OCI-LY7 (cell line): ENCODE results near the gene DOCK7. TPM values are rescaled to one million over a fixed set of nuclear protein-coding genes. Genes with fewer than 3 reads are reported as not detected.
A peak's percentile ranks its signal among the peaks of the same experiment; 100 is the strongest.

ENCODE experiments used
- BruUV-seq: library from RNA; stranded (reverse); fragments of 400-500 nt; replicated peaks from 2 replicates; lab custom pipeline; 2021; lab: Mats Ljungman, UMichigan
- CTCF ChIA-PET: fragments of 300-600 bp; sonication (Branson Sonifier 250); formaldehyde crosslinking; loops from one replicate; lab custom pipeline; 2022; ENCODE audit warnings: antibody characterized with exemption; ENCODE audit not compliant: unreplicated experiment; lab: Charles Lee
- POLR2A ChIA-PET: fragments of 300-600 bp; sonication (Branson Sonifier 250); formaldehyde crosslinking; loops from one replicate; lab custom pipeline; 2022; ENCODE audit warnings: antibody characterized with exemption; lab: Charles Lee
- DNase-seq: peaks from one replicate; pipeline ENCODE4 v3.0.0-alpha.2; 2015; ENCODE audit warnings: low spot score
- H2AFZ ChIP-seq: fragments of 200-600 bp; sonication (generic), shearing (Covaris generic); 2 replicates; pipeline ENCODE4 v1.6.1; 2014; ENCODE audit warnings: mild to moderate bottlenecking, antibody characterized with exemption, low read length, moderate library complexity
- H3K27ac ChIP-seq: fragments of 200-600 bp; sonication (generic); 2 replicates; pipeline ENCODE4 v1.5.1; 2014; ENCODE audit warnings: mixed run types, low read depth, mild to moderate bottlenecking, moderate library complexity, low read length, inconsistent platforms; ENCODE audit not compliant: poor library complexity, severe bottlenecking
- H3K36me3 ChIP-seq: fragments of 200-600 bp; sonication (generic); 2 replicates; pipeline ENCODE4 v1.6.1; 2014; ENCODE audit warnings: mild to moderate bottlenecking, antibody characterized with exemption, low read length, moderate library complexity, mixed read lengths; ENCODE audit not compliant: insufficient read depth
- H3K4me1 ChIP-seq: fragments of 200-600 bp; sonication (generic); 2 replicates; pipeline ENCODE4 v1.5.1; 2014; ENCODE audit warnings: mild to moderate bottlenecking, low read length; ENCODE audit not compliant: insufficient read depth, poor library complexity, severe bottlenecking
- H3K4me2 ChIP-seq: fragments of 200-600 bp; sonication (generic); 2 replicates; pipeline ENCODE4 v1.6.1; 2014; ENCODE audit warnings: mild to moderate bottlenecking, low read length
- H3K4me3 ChIP-seq: fragments of 200-600 bp; sonication (generic); 2 replicates; pipeline ENCODE4 v1.5.1; 2014; ENCODE audit warnings: mild to moderate bottlenecking, low read depth, low read length; ENCODE audit not compliant: poor library complexity, severe bottlenecking
- H3K79me2 ChIP-seq: fragments of 200-600 bp; sonication (generic); 2 replicates; pipeline ENCODE4 v1.6.1; 2016; ENCODE audit warnings: low read depth, mild to moderate bottlenecking, low read length, moderate library complexity, mixed read lengths; ENCODE audit not compliant: insufficient read depth
- H3K9me2 ChIP-seq: fragments of 200-600 bp; sonication (generic); 2 replicates; pipeline ENCODE4 v1.6.1; 2016; ENCODE audit warnings: mild to moderate bottlenecking, low read length, mixed read lengths; ENCODE audit not compliant: insufficient read depth
- H3K9me3 ChIP-seq: fragments of 200-600 bp; sonication (generic); 2 replicates; pipeline ENCODE4 v1.6.1; 2014; ENCODE audit warnings: mild to moderate bottlenecking, mixed run types, low read length, mixed read lengths
- H4K20me1 ChIP-seq: fragments of 200-600 bp; sonication (generic); 2 replicates; pipeline ENCODE4 v1.6.1; 2014; ENCODE audit warnings: mild to moderate bottlenecking, antibody characterized with exemption, low read length, moderate library complexity, mixed read lengths; ENCODE audit not compliant: insufficient read depth
- CTCF ChIP-seq: fragments of 200-600 bp; sonication (generic); conservative IDR thresholded peaks from 2 replicates; pipeline ENCODE4 v1.5.1; 2014; ENCODE audit warnings: mild to moderate bottlenecking, antibody characterized with exemption, low read length, moderate library complexity, mixed read lengths
- EZH2phosphoT487 ChIP-seq: fragments of 200-600 bp; sonication (generic); IDR thresholded peaks from 2 replicates; pipeline ENCODE4 v1.6.1; 2018; ENCODE audit warnings: low read depth, borderline replicate concordance, mild to moderate bottlenecking, mixed run types, antibody characterized with exemption, low read length, moderate library complexity, mixed read lengths
- intact Hi-C: fragments of 100-400 bp; cut with micrococcal nuclease; formaldehyde crosslinking; loops from one replicate; pipeline ENCODE4 v1.10.0; 2022; ENCODE audit not compliant: unreplicated experiment
- total RNA-seq, 2 experiments: library from RNA; depleted of rRNA in 1 of 2; stranded (reverse); fragments of >200 nt in 1 of 2; shearing (Covaris generic) in 1 of 2; gene quantifications; 2 replicates each; pipeline ENCODE4 v1.2.3, GENCODE V29; 2014 to 2022

The DOCK7 gene
- total RNA-seq, 2 experiments from 2014 or later: 19.5 to 20.3 TPM

GRCh38 chr1:62436039-62436465, 252.1 kb downstream of the DOCK7 start:
- DNase-seq: no peak
- Histone ChIP-seq H3K4me1 (peaks cover 44% of the 10 kb centered on the region), H3K4me3 (peak overlapping the region; percentile 94), H3K9me3 (no peaks in the 10 kb centered on the region), H3K4me2 (peak overlapping the region; percentile 72), H2AFZ (peak overlapping the region; percentile 7; the same call in 1 of the 2 replicates), H3K36me3 (peaks cover 31% of the 10 kb centered on the region), H3K9me2 (no peaks in the 10 kb centered on the region), H4K20me1 (peaks cover 31% of the 10 kb centered on the region), H3K79me2 (peaks cover 47% of the 10 kb centered on the region), H3K27ac (peak overlapping the region; percentile 95)
- ChIA-PET POLR2A (interaction anchor here (0.9 to 1.4 kb wide), 3 partner anchors 10 to 345 kb away, joined by 3 to 4 read pairs (median 3); no protein-coding TSS in a partner anchor), CTCF (interaction anchor here (0.9 kb wide), 1 partner anchor 48 kb away, joined by 3 read pairs; no protein-coding TSS in a partner anchor)
- no TSS peak for BruUV-seq
- intact Hi-C loops: loop anchor here (2.0 to 5.0 kb wide), 7 partner anchors 251 to 1391 kb away; partner anchors contain the start of genes ALG6, DOCK7, EFCAB7 and ITGB3BP
- TF ChIP-seq EZH2phosphoT487 (no peak), CTCF (no peak)

- no peaks in the 10 kb centered on the region for H3K9me2 ChIP-seq
- peaks cover 25% of the 10 kb centered on the region for H4K20me1 ChIP-seq
- H3K79me2 ChIP-seq: peaks cover 41% of the 10 kb centered on the region
- peak overlapping the region; percentile 94 for H3K4me3 ChIP-seq
- no peak for DNase-seq
- TF ChIP-seq CTCF (no peak), EZH2phosphoT487 (no peak)
- ChIA-PET POLR2A (interaction anchor here (0.7 to 1.4 kb wide), 4 partner anchors 10 to 346 kb away, joined by 3 to 4 read pairs (median 3); no protein-coding TSS in a partner anchor), CTCF (interaction anchor here (0.9 kb wide), 1 partner anchor 47 kb away, joined by 3 read pairs; no protein-coding TSS in a partner anchor)
- peak overlapping the region; percentile 72 for H3K4me2 ChIP-seq
- H3K9me3 ChIP-seq: no peaks in the 10 kb centered on the region
- peak overlapping the region; percentile 7; the same call in 1 of the 2 replicates for H2AFZ ChIP-seq
- peaks cover 44% of the 10 kb centered on the region for H3K4me1 ChIP-seq
- intact Hi-C loops: loop anchor here (2.0 to 5.0 kb wide), 7 partner anchors 252 to 1392 kb away; partner anchors contain the start of genes ALG6, DOCK7, EFCAB7 and ITGB3BP
- TSS peak; percentile 96 for BruUV-seq
- peak overlapping the region; percentile 95 for H3K27ac ChIP-seq
- H3K36me3 ChIP-seq: peaks cover 24% of the 10 kb centered on the region
These were observed 252.8 kb downstream of the DOCK7 start for GRCh38 chr1:62435231-62436038.
